T-cell (primary cell): ENCODE measurements around the gene ORAI2. TPM values are rescaled to one million over a fixed set of nuclear protein-coding genes. Genes with fewer than 3 reads are reported as not detected.

Source experiments
- ATAC-seq, 4 experiments: fragments of 200-7000 bp in 3 of 4; fragments of 150-1000 bp in 1 of 4; cut with Tn5 transposase; replicated peaks in 1 of 4; 1 replicate in 3 of 4; 2 replicates in 1 of 4; pipeline ENCODE4 v1.10.0; 2021; ENCODE audit warnings: moderate library complexity in 3 of 4, mild to moderate bottlenecking in 2 of 4, moderate number of reproducible peaks in 1 of 4
- CTCF ChIA-PET, 2 donors: fragments of 300-600 bp; sonication (Branson Sonifier 250); formaldehyde crosslinking; loops; one replicate each; lab custom pipeline; 2022; ENCODE audit warnings: antibody characterized with exemption in 2 of 2; lab: Charles Lee
- POLR2A ChIA-PET, 2 donors: fragments of 300-600 bp; sonication (Branson Sonifier 250); formaldehyde crosslinking; loops; one replicate each; lab custom pipeline; 2022; ENCODE audit warnings: antibody characterized with exemption in 2 of 2; lab: Charles Lee
- DNase-seq, 35 experiments: peaks; one replicate each; pipeline versions ENCODE4 v3.0.0 to v3.0.0-alpha.2; 2013 to 2023
- H3K27ac ChIP-seq: one replicate; pipeline ENCODE4 v1.5.1; 2013; ENCODE audit warnings: low read length
- H3K27me3 ChIP-seq, 2 experiments: replicated peaks in 1 of 2; 1 replicate in 1 of 2; 2 replicates in 1 of 2; pipeline versions ENCODE4 v1.6.1 to v1.7.0; 2013; ENCODE audit warnings: low read length in 1 of 2, mixed read lengths in 1 of 2; ENCODE audit not compliant: control insufficient read depth in 2 of 2, insufficient read depth in 2 of 2; ENCODE audit errors: extremely low read depth in 1 of 2
- H3K36me3 ChIP-seq, 2 donors: 1 replicate in 1 of 2; 2 replicates in 1 of 2; pipeline versions ENCODE4 v1.6.1 to v1.7.0; 2013; ENCODE audit warnings: low read length in 1 of 2; ENCODE audit not compliant: control insufficient read depth in 2 of 2, insufficient read depth in 1 of 2; ENCODE audit errors: extremely low read depth in 1 of 2
- H3K4me1 ChIP-seq, 2 experiments: 1 replicate in 1 of 2; 2 replicates in 1 of 2; pipeline versions ENCODE4 v1.6.1 to v1.7.0; 2013; ENCODE audit warnings: low read length in 2 of 2, mixed read lengths in 1 of 2; ENCODE audit not compliant: insufficient read depth in 2 of 2, control insufficient read depth in 1 of 2; ENCODE audit errors: extremely low read depth in 1 of 2
- H3K4me3 ChIP-seq, 2 donors: 1 replicate in 1 of 2; 2 replicates in 1 of 2; pipeline versions ENCODE4 v1.5.1 to v1.7.0; 2013; ENCODE audit warnings: mild to moderate bottlenecking in 2 of 2, low read length in 1 of 2, moderate library complexity in 1 of 2; ENCODE audit not compliant: control insufficient read depth in 1 of 2; ENCODE audit errors: extremely low read depth in 1 of 2
- H3K9me3 ChIP-seq: 2 replicates; pipeline ENCODE4 v1.7.0; 2013
- H3K27ac Mint-ChIP-seq, 2 donors: one replicate each; pipeline ENCODE4 v1.8.0; 2020 to 2021; ENCODE audit warnings: mild to moderate bottlenecking in 2 of 2, mixed read lengths in 2 of 2
- H3K27me3 Mint-ChIP-seq, 2 donors: one replicate each; pipeline ENCODE4 v1.8.0; 2021 to 2022; ENCODE audit warnings: mixed read lengths in 2 of 2
- H3K36me3 Mint-ChIP-seq: one replicate; pipeline ENCODE4 v1.8.0; 2021; ENCODE audit warnings: mixed read lengths
- H3K4me1 Mint-ChIP-seq, 3 donors: one replicate each; pipeline ENCODE4 v1.8.0; 2020 to 2022; ENCODE audit warnings: mixed read lengths in 3 of 3, mild to moderate bottlenecking in 1 of 3
- H3K4me3 Mint-ChIP-seq, 3 donors: one replicate each; pipeline ENCODE4 v1.8.0; 2020 to 2022; ENCODE audit warnings: mild to moderate bottlenecking in 3 of 3, mixed read lengths in 3 of 3, moderate library complexity in 3 of 3
- H3K9me3 Mint-ChIP-seq, 3 donors: one replicate each; pipeline ENCODE4 v1.8.0; 2020 to 2022; ENCODE audit warnings: mixed read lengths in 3 of 3
- WGBS: methylation state at CpG from one replicate; pipeline ENCODE4 v1.1.5; 2013; ENCODE audit warnings: missing lambda C conversion rate; ENCODE audit not compliant: insufficient coverage; 5-methylcytosine and 5-hydroxymethylcytosine counted together
- total RNA-seq, 35 experiments: library from RNA in 6 of 35; stranded (reverse) in 6 of 35; fragments of 120-200 nt in 1 of 35; gene quantifications; one replicate each; pipeline versions ENCODE4 v1.2.1 to v1.2.4 and lab custom pipeline; 2013 to 2026

The ORAI2 gene
- 10 to 100 TPM; 23.0 to 47.5 (median 37.8) TPM for total RNA-seq
- total RNA-seq (2013): 14.7 TPM
- total RNA-seq (lab: John Stamatoyannopoulos, UW): 30.6 to 174 (median 57.0) reads per million in 29 experiments

DNA sequence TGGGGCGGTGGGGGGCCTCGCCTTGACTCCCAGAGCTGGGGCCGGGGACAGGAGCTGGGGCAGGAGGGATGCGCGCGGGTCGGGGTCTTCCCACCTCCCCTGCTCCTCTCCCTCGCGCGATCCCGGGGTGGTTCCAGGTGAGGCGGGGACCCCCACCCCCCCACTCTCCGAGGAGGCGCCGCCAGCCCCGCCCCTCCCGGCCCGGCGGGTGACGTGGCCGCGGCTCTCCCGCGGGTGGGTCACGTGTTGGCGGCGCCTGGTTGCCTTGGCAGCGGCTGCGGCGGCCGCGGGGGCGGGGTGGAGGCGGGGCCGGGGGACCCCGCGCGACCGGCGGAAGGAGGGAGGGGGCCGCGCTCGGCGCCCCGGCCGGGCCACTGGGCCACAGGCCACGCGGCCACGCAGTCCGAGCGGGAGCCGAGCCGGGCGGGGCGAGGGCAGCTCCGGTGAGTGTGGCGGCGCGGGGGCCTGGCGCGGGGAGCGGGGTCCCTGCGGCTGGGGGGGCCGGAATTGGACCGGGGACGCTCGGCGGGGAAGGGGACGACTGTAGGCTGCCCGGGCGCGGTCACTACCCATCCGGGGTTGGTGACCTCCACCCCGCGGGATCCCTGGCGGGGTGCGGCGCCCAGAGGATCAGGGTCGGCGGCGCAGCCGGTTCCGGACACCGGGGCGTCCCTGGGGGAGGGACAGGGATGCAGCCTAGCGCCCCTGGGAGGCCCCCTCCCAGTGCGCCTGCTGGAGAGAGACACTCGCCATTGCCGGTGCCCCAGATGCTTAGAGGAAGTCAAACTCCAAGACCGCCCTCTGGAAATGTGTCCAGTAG lies at the start of gene ORAI2:
Gene ORAI2 (plus strand): TSS at position 357 of the 820 bp plus-strand sequence. CDS start 5,382 bp downstream, outside the sequence.
- under 1% methylated on average over 66 of the region's 90 CpGs for WGBS
- POLR2A ChIA-PET: no interaction called here

DNA sequence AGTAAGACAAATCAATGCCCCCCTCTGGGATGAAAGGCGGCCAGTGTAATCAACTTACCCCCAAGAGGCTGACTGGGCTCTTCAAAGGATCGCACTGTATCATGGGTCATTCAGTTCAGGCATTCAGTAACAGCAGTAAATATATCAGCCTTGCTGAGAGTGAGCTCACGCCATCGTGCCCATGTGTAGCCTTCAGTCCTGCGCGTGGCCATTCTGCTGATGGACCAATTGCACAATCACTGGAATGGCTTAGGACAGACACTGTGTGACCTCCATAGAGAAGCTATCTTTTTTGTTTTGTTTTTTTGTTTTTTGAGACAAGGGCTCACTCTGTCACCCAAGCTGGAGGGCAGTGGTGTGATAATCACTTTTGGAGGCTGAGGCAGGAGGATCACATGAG lies 46.3 kb upstream of the ORAI2 start:
- Mint-ChIP-seq H3K4me1 (no peaks in the 10 kb centered on the region), H3K4me3 (no peak overlapping the region), H3K27ac (peak overlapping the region in 1 of 2 donors; percentile 22), H3K36me3 (peaks cover 4% of the 10 kb centered on the region), H3K9me3 (no peaks in the 10 kb centered on the region), H3K27me3 (no peaks in the 10 kb centered on the region)
- Histone ChIP-seq H3K27me3 (no peaks in the 10 kb centered on the region), H3K4me3 (no peak overlapping the region), H3K9me3 (no peaks in the 10 kb centered on the region), H3K27ac (no peak overlapping the region), H3K4me1 (peaks cover 0 to 2% of the 10 kb centered on the region in 2 experiments), H3K36me3 (peaks cover 0 to 9% of the 10 kb centered on the region in 2 donors)
- CTCF ChIA-PET: interaction anchor here in 1 of 2 donors (0.6 kb wide), 1 partner anchor 1631 kb away, joined by 3 read pairs; no protein-coding TSS in a partner anchor
- POLR2A ChIA-PET: no interaction called here
- ATAC-seq (no peak), DNase-seq (no peak)
- WGBS: 100% methylated on average over 5 of the region's 6 CpGs

More for the DNA sequence above, at the start of gene ORAI2:
- CTCF ChIA-PET: interaction anchor here (0.6 to 2.1 kb wide), 3 partner anchors 8 to 1230 kb away, joined by 4 to 8 read pairs (median 4); no protein-coding TSS in a partner anchor
- Mint-ChIP-seq H3K4me1 (peaks cover 49 to 63% (median 59%) of the 10 kb centered on the region in 3 donors), H3K36me3 (peaks cover 10% of the 10 kb centered on the region), H3K9me3 (no peaks in the 10 kb centered on the region), H3K27me3 (no peaks in the 10 kb centered on the region), H3K4me3 (peak within 1 kb of the TSS; percentile 79 to 84 (median 84)), H3K27ac (peak within 1 kb of the TSS; percentile 100)
- Histone ChIP-seq H3K4me1 (peaks cover 42 to 63% of the 10 kb centered on the region in 2 experiments), H3K4me3 (peak within 1 kb of the TSS; percentile 80 to 81), H3K36me3 (peaks cover 3 to 5% of the 10 kb centered on the region in 2 donors), H3K27me3 (no peaks in the 10 kb centered on the region), H3K27ac (peak within 1 kb of the TSS; percentile 97), H3K9me3 (no peaks in the 10 kb centered on the region)
- ATAC-seq (peak; percentile 72 to 80 (median 76)), DNase-seq (peak; percentile 66 to 92 (median 80))

GRCh38 chr7:102389810-102390209 lies 43.6 kb upstream of the ORAI2 start:
- no peaks in the 10 kb centered on the region for H3K27me3 ChIP-seq
- H3K27ac ChIP-seq: no peak overlapping the region
- Mint-ChIP-seq H3K27me3 (no peaks in the 10 kb centered on the region), H3K4me1 (no peaks in the 10 kb centered on the region), H3K36me3 (peaks cover 3% of the 10 kb centered on the region), H3K9me3 (no peaks in the 10 kb centered on the region), H3K4me3 (no peak overlapping the region), H3K27ac (no peak overlapping the region)
- no peak for ATAC-seq
- H3K4me1 ChIP-seq: peaks cover 0 to 2% of the 10 kb centered on the region in 2 experiments
- no peaks in the 10 kb centered on the region for H3K9me3 ChIP-seq
- H3K4me3 ChIP-seq: no peak overlapping the region
- ChIA-PET POLR2A (no interaction called here), CTCF (interaction anchor here (0.7 to 1.5 kb wide), 4 partner anchors 15 to 99 kb away, joined by 3 to 5 read pairs (median 4); no protein-coding TSS in a partner anchor)
- H3K36me3 ChIP-seq: peaks cover 0 to 9% of the 10 kb centered on the region in 2 donors
- WGBS: no CpG with 5 or more reads among the region's 3 CpGs
- no peak for DNase-seq

DNA sequence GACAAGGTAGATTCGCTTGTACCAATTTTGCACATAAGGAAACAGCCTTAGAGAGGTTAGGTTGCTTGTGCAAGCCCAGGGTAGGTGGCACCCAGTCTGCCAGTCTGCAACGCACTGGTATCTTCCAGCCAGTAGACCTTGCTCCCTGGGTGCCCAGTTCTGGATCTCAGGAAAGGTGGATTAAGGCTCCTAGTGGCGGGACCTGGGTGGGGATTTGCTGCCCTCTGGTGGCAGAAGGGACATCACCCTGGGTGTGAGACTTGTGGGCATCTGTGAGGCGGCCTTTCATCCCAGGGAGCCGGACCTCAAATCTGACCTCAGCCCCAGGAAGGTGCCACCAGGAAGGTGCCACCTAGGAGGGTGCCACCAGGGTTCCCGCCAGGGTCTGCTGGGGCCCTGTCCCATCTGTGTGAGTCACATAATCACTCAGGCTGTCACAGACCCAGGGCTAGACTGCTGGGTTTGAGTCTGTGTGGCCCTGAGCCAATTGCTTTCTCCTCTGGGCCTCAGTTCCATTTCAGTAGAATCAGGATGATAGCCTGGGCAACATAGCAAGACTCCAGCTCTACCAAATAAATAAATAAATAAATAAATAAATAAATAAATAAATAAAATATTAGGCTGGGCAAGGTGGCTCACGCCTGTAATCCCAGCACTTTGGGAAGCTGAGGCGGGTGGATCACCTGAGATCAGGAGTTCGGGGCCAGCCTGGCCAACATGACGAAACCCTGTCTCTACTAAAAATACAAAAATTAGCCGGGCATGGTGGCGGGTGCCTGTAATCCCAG lies 42.5 kb upstream of the ORAI2 start:
- H3K36me3 Mint-ChIP-seq: no peaks in the 10 kb centered on the region
- H3K4me3 ChIP-seq: no peak overlapping the region
- POLR2A ChIA-PET: no interaction called here
- 58% methylated on average over 5 of the region's 12 CpGs for WGBS
- H3K4me3 Mint-ChIP-seq: no peak overlapping the region
- DNase-seq: peak in 34 of 35 experiments; percentile 19 to 81 (median 56)
- no peaks in the 10 kb centered on the region for H3K9me3 Mint-ChIP-seq
- CTCF ChIA-PET: interaction anchor here (0.7 to 1.4 kb wide), 5 partner anchors 11 to 111 kb away, joined by 3 to 6 read pairs (median 5); no protein-coding TSS in a partner anchor
- H3K4me1 Mint-ChIP-seq: peaks cover 5 to 6% (median 6%) of the 10 kb centered on the region in 3 donors
- no peaks in the 10 kb centered on the region for H3K9me3 ChIP-seq
- peaks cover 0 to 9% of the 10 kb centered on the region in 2 experiments for H3K4me1 ChIP-seq
- H3K27ac ChIP-seq: no peak overlapping the region
- no peaks in the 10 kb centered on the region for H3K27me3 ChIP-seq
- ATAC-seq: peak; percentile 57 to 78 (median 64)
- H3K36me3 ChIP-seq: peaks cover 0 to 6% of the 10 kb centered on the region in 2 donors
- H3K27me3 Mint-ChIP-seq: no peaks in the 10 kb centered on the region
- no peak overlapping the region for H3K27ac Mint-ChIP-seq

GRCh38 chr7:102392330-102392729 lies 41.0 kb upstream of the ORAI2 start:
- no peak overlapping the region for H3K27ac ChIP-seq
- H3K27me3 ChIP-seq: no peaks in the 10 kb centered on the region
- peaks cover 8 to 19% of the 10 kb centered on the region in 2 experiments for H3K4me1 ChIP-seq
- no peak overlapping the region for H3K4me3 ChIP-seq
- no peaks in the 10 kb centered on the region for H3K36me3 Mint-ChIP-seq
- peaks cover 18 to 20% (median 18%) of the 10 kb centered on the region in 3 donors for H3K4me1 Mint-ChIP-seq
- H3K9me3 Mint-ChIP-seq: no peaks in the 10 kb centered on the region
- CTCF ChIA-PET: interaction anchor here (0.6 to 1.8 kb wide), 6 partner anchors 13 to 1236 kb away, joined by 3 to 5 read pairs (median 4); no protein-coding TSS in a partner anchor
- H3K36me3 ChIP-seq: peaks cover 0 to 3% of the 10 kb centered on the region in 2 donors
- no peak overlapping the region for H3K27ac Mint-ChIP-seq
- no peak overlapping the region for H3K4me3 Mint-ChIP-seq
- H3K9me3 ChIP-seq: no peaks in the 10 kb centered on the region
- POLR2A ChIA-PET: no interaction called here
- ATAC-seq (no peak), DNase-seq (no peak)
- H3K27me3 Mint-ChIP-seq: no peaks in the 10 kb centered on the region
- no CpG with 5 or more reads among the region's 1 CpG for WGBS
